GM21381 (cell line): Measurements from ENCODE around the gene ANKRD39.

Source experiments
- ATAC-seq: cut with Tn5 transposase; IDR thresholded peaks from one replicate; pipeline ENCODE4 v1.9.1; 2021; ENCODE audit warnings: mild to moderate bottlenecking, moderate library complexity; ENCODE audit not compliant: unreplicated experiment

The ANKRD39 gene

GRCh38 chr2:96888072-96889011 is 30.5 kb upstream of the ANKRD39 start:
- no peak for ATAC-seq

DNA sequence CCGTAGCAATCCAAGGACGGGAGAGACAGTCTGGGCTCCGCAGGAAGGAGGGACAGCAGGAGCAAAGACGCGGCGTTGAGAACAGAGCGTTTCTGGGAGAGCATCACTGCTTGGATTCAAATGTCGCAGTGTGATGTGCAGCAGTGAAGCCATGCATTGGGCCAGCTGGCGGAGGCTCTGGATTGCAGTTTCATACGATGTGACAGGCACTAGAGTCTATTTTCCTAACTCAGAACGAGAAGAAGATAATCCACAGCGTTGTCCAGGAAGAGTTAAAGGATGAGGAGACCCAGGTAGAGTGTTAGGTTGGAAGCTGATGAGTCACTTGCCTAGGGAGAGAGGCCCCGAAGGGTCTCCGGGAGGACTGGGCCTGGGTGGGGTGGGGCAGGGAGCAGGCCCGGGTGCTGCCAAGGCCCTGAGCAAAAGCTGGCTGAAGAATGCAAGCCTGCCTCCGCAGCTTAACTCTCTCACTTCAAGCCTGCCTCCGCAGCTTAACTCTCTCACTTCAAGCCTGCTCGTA is 29.7 kb upstream of the ANKRD39 start:
- no peak for ATAC-seq

GRCh38 chr2:96885432-96886347 is 27.9 kb upstream of the ANKRD39 start:
- ATAC-seq = no peak

GRCh38 chr2:96884299-96885094 is 26.7 kb upstream of the ANKRD39 start:
- ATAC-seq = no peak

DNA sequence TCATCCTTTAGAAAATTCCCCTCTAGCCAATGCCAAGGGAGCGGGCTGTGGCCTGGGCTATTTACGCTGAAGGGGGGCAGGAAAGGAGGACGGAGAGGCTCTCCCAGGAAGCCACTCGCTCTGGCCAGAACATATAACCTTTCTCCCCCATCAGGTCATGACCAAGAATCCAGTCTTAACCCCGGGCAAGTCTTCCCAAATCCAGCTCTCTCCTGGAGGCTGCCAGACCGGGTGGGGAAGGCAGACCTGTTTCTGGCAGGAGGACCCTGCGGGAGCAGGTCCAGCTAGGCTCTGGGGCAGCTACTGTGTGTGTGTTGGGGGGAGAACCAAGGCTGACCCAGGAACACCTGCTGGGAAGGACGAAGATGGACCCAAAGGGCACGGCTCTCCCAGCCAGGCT is 25.5 kb upstream of the ANKRD39 start:
- ATAC-seq = no peak

GRCh38 chr2:96882906-96883305 is 25.1 kb upstream of the ANKRD39 start:
- ATAC-seq = no peak

DNA sequence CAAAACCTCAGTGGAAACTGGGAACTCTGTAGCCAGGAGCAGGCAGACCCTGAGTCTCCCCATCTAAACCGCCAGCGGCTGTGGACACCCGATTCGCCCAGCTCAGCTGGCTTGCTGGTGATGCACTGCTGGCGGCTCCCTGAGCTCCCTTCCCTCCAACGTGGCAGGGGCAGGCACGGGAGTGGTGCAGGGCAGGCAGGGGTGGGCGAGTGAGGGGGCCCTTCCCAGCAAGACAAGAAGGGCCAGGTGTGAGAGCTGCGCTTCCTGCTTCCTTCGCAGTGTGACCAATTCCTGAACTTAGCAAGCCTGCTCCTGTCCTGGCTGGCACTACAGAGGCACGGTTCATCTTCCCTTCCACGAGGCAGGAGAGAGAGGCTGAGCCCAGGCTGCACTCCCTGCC is 24.4 kb upstream of the ANKRD39 start:
- ATAC-seq = no peak

DNA sequence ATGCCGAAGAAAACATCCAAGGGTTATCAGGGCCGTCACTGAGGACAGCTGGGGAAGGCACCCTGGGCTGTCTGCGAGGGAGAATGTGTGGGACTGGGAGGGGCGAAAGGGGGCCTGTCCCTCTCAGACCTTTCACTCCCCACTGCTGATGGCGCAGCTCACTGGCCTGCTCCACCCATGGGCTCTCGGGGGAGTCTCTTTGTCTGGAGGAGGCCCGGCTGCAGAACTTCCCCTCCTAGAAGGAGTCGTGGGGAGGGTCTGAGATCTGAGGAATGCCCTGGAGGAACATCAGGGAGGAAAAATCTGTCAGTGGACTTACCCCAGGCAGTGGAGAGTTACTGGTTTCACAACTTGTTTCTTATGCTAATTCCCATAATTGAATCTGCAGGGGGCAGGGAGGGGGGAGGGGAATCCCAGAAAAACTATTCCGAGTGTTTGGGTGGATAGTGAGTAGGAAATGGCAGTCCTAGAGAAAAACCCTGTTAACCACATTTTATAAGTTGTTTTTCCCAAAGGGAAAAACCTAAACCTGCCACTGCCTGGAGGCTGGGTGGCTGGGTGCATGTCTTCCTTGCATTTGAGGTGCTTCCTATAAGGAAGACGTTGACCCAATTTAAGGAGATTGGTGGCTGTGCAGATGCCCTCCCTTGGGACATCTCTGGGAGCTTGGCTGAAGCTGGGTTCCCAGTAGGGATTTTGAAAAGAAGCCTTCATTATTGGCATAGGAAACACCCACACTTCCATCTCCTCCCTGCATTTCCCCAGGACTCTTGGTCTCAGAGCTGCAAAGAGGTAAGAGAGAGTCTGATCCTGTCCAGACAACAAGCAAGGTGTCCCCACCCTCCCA is 23.8 kb upstream of the ANKRD39 start:
- no peak for ATAC-seq

DNA sequence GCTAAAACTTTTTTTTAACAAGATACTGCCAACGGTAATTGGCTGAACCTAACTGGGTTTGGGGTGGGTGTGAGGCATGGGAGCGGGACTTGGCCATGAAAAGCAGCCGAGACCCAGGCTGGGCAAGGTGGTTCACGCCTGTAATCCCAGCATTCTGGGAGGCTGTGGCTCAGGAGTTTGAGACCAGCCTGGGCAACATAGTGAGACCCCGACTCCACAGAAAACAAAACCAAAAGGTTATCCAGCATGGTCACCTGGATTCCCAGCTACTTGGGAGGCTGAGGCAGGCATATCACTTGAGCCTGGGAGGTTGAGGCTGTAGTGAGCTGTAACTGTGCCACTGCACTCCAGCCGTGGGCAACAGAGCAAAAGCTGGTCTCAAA is 23.1 kb upstream of the ANKRD39 start:
- no peak for ATAC-seq

DNA sequence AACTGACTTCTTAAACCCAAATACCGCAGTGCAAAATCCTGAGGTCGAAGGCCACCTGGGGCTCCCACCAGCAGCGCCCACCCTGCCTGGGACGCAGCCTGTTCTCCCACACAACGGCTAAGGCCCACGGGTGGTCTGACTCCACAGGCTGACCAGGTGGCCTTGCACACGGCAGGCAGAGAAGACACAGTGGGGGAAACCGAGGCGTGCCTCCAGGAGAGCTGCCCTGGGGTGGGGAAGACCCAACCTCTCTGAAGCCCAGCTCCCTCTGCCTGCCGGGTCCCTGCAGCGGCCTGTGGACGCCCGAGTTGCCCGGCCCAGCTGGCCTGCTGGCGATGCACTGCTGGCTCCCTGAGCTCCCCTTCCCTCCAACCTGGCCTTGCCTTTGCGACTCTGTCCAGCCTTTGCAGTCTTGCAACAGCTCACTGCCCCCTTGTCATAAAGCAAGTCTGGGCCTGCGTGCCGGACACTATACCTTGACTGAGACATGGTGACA is 21.8 kb upstream of the ANKRD39 start:
- no peak for ATAC-seq

DNA sequence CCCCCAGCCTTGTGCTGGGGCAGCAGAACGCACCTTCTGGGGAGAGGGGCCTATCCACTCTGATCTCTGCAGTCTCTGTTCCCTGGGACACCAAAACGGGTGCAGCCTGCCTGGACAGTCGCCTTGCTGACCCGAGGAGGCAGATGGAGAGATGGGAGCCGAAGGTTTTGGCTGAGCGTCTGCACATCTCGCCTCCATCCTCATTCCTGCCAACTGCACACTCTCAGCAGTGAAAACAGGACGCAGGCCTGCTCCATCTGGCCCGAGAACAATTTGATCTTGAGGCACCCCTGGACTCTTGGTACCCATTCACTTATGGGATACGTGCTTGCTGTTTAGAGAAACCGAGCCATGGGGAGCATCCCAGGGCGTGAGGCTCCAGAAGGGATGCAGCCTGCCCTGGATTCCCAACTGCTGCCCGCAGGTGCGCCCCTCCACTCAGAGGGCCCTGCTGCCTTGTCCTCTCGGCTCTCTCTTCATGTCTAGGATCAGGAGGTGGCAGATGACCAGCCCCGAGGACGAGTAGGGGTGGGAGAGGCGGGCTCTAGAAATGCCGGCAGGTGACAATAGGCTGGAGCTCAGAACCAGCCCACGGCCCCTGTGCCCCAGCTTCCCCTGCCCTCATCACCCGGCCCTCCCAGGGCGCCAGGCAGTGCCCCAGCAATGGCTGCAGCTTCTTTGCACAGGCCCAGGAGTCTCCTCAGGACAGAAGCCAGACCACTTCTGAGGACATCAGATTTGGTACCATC is 21.2 kb upstream of the ANKRD39 start:
- no peak for ATAC-seq

DNA sequence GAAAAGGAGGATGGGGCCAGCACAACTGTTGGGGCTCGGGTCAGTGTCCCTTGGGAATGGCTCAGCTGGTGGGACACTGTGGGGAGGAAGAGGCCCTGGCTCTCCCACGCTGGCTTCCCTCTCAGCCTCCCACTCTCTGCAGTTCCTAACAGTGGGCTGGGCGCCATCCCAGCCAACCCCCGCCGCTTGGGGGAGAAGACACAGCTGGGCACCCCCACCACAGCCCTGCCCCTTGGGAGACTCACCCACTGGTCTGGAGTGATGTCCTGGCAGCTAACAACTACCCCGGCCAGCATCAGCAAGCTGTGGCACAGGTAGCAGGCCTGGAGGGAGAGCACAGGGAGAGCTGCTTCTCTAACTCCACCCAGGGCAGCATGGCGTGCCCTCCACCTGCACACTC is 20.4 kb upstream of the ANKRD39 start:
- ATAC-seq = no peak

GRCh38 chr2:96877631-96878092 is 19.8 kb upstream of the ANKRD39 start:
- no peak for ATAC-seq

GRCh38 chr2:96877042-96877451 is 19.2 kb upstream of the ANKRD39 start:
- ATAC-seq = no peak

- ATAC-seq = no peak
Observed at GRCh38 chr2:96876269-96877041, 18.6 kb upstream of the ANKRD39 start.

DNA sequence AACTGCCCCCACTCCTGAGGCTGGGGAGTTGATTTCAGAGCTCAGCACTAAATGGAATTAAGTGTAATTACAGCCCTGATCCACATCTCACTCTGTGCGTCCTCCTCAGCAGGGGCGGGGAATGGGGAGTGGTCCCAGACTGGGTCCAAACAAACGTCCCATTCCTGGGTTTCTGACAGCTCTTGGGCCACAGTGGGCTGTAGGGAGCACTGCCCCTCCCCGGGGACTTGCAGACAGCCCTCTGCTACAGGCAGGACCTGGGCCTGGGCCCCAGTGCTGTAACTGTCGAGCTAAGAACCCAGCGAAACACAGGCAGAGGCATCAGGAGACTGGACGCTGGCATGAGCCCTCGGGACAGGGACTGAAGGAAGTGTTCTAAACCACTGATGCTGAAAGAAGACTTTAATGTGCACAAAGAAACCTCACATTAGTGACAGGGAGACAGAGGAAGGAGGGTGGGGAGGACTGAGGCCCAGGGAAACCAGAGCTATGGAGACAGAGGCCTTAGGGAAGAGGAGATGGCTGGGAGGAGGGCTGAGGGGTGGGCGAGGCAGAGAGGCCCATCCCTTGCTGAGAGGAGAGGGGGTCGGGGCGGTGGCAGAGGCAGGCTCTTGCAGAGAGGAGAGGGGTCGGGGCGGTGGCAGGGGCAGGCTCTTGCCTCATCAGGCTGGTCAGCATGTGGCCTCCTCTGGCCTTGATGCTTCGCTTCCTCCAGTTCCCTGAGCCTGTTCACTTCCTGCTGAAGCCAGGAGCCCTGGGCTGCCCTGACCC is 17.9 kb upstream of the ANKRD39 start:
- no peak for ATAC-seq

GRCh38 chr2:96874198-96874831 is 16.5 kb upstream of the ANKRD39 start:
- ATAC-seq = peak; percentile 53
